GM12865 (cell line): ENCODE results near the gene SCN8A.

ENCODE experiments used
- DNase-seq: peaks from one replicate; pipeline ENCODE4 v3.0.0; 2010; ENCODE audit warnings: low read depth
- H3K4me3 ChIP-seq: 2 replicates; pipeline ENCODE4 v1.5.1; 2011; ENCODE audit warnings: mild to moderate bottlenecking, low read depth, low read length, control low read depth
- CTCF ChIP-seq: IDR thresholded peaks from 2 replicates; pipeline ENCODE4 v1.5.1; 2011; ENCODE audit warnings: low read length, control low read depth, low read depth, inconsistent platforms; ENCODE audit not compliant: insufficient read depth; ENCODE audit errors: missing control alignments

Gene SCN8A

GRCh38 chr12:51752234-51752889, 161.3 kb downstream of the SCN8A start:
- no peak overlapping the region for H3K4me3 ChIP-seq
- DNase-seq = peak; percentile 21
- TF ChIP-seq CTCF = no peak

GRCh38 chr12:51753980-51754675, 163.1 kb downstream of the SCN8A start:
- TF ChIP-seq CTCF = no peak
- no peak overlapping the region for H3K4me3 ChIP-seq
- no peak for DNase-seq

- no peak overlapping the region for H3K4me3 ChIP-seq
- no peak for DNase-seq
- no peak for TF ChIP-seq CTCF
These were observed 164.2 kb downstream of the SCN8A start for GRCh38 chr12:51755251-51755650.

GRCh38 chr12:51759175-51759574, 168.1 kb downstream of the SCN8A start:
- TF ChIP-seq CTCF = no peak
- H3K4me3 ChIP-seq = no peak overlapping the region
- no peak for DNase-seq

GRCh38 chr12:51759695-51760094, 168.7 kb downstream of the SCN8A start:
- TF ChIP-seq CTCF = no peak
- H3K4me3 ChIP-seq = no peak overlapping the region
- no peak for DNase-seq

GRCh38 chr12:51760231-51760630, 169.2 kb downstream of the SCN8A start:
- no peak for TF ChIP-seq CTCF
- no peak overlapping the region for H3K4me3 ChIP-seq
- DNase-seq = no peak

- TF ChIP-seq CTCF = no peak
- DNase-seq = no peak
- H3K4me3 ChIP-seq = no peak overlapping the region
These were observed 172.7 kb downstream of the SCN8A start for GRCh38 chr12:51763743-51764142.
